ENCODE measurements around the gene SUGT1. TPM values are rescaled to one million over a fixed set of nuclear protein-coding genes. Genes with fewer than 3 reads are reported as not detected.
"Not testable (repeated sequence)": the region's sequence is repeated elsewhere in the genome, so short reads cannot be mapped to it uniquely, and the experiment has no call there.

The SUGT1 gene
- total RNA-seq, 4 donors from 2014 or later = 31.9 to 53.7 (median 48.9) TPM

GRCh38 chr13:52711286-52711685, 58.6 kb downstream of the SUGT1 start:
- Histone ChIP-seq H3K36me3 (no peaks in the 10 kb centered on the region), H3K9me3 (peaks cover 0 to under 1% (median 0%) of the 10 kb centered on the region in 3 donors), H3K27ac (no peak overlapping the region), H3K4me1 (no peaks in the 10 kb centered on the region), H3K27me3 (no peaks in the 10 kb centered on the region), H3K4me3 (no peak overlapping the region)
- ATAC-seq = no peak
- no peak for TF ChIP-seq CTCF (IDR thresholded peaks at IDR 0.05)
- no peak for TF ChIP-seq EP300 (IDR thresholded peaks at IDR 0.05)
- TF ChIP-seq POLR2AphosphoS5 (IDR thresholded peaks at IDR 0.05) = no peak
- TF ChIP-seq POLR2A (IDR thresholded peaks at IDR 0.05) = no peak
- 77% methylated on average over 2 of the region's 3 CpGs; no CpG with 5 or more reads in 1 of the 2 donors for WGBS, 2 donors (ENCODE audit: low coverage in 1 of 2)

- 74 to 75% methylated on average over 3 of the region's 3 CpGs for WGBS, 2 donors (ENCODE audit: low coverage in 1 of 2)
- ATAC-seq = no peak
Observed at GRCh38 chr13:52712385-52712784, 59.7 kb downstream of the SUGT1 start.

GRCh38 chr13:52713894-52714293, 61.3 kb downstream of the SUGT1 start:
- H3K36me3 ChIP-seq = no peaks in the 10 kb centered on the region
- H3K27me3 ChIP-seq = no peaks in the 10 kb centered on the region
- H3K9me3 ChIP-seq = peaks cover 0 to 9% (median 0%) of the 10 kb centered on the region in 3 donors
- H3K4me3 ChIP-seq = no peak overlapping the region
- H3K27ac ChIP-seq = no peak overlapping the region
- WGBS, 2 donors (ENCODE audit: low coverage in 1 of 2) = 53 to 67% methylated on average over 3 of the region's 3 CpGs
- no peaks in the 10 kb centered on the region for H3K4me1 ChIP-seq
- ATAC-seq = peak; percentile 55
- TF ChIP-seq EP300 (IDR thresholded peaks at IDR 0.05) (no peak), CTCF (IDR thresholded peaks at IDR 0.05) (no peak), POLR2AphosphoS5 (IDR thresholded peaks at IDR 0.05) (no peak), POLR2A (IDR thresholded peaks at IDR 0.05) (no peak)

More at GRCh38 chr13:52712385-52712784, 59.7 kb downstream of the SUGT1 start:
- Histone ChIP-seq H3K36me3 (no peaks in the 10 kb centered on the region), H3K27ac (no peak overlapping the region), H3K4me1 (no peaks in the 10 kb centered on the region), H3K27me3 (no peaks in the 10 kb centered on the region), H3K9me3 (peaks cover 0 to 4% (median 0%) of the 10 kb centered on the region in 3 donors), H3K4me3 (no peak overlapping the region)
- no peak for TF ChIP-seq EP300 (IDR thresholded peaks at IDR 0.05)

GRCh38 chr13:52720904-52721303, 68.3 kb downstream of the SUGT1 start:
- not testable (repeated sequence) for H3K4me1 ChIP-seq, H3K27ac ChIP-seq, ATAC-seq, H3K27me3 ChIP-seq, H3K9me3 ChIP-seq, H3K4me3 ChIP-seq
- WGBS, 2 donors (ENCODE audit: low coverage in 1 of 2) = 50% methylated on average over 5 of the region's 7 CpGs; no CpG with 5 or more reads in 1 of the 2 donors
- H3K36me3 ChIP-seq = peaks cover 0 to 11% of the 10 kb centered on the region in 2 donors

- 50 to 83% methylated on average over 1 of the region's 2 CpGs for WGBS, 2 donors (ENCODE audit: low coverage in 1 of 2)
- H3K4me3 ChIP-seq, H3K4me1 ChIP-seq, H3K27ac ChIP-seq, H3K27me3 ChIP-seq, ATAC-seq, H3K9me3 ChIP-seq: not testable (repeated sequence)
- peaks cover 0 to 11% of the 10 kb centered on the region in 2 donors for H3K36me3 ChIP-seq
Observed at GRCh38 chr13:52721356-52721755, 68.7 kb downstream of the SUGT1 start.

GRCh38 chr13:52723181-52723580, 70.5 kb downstream of the SUGT1 start:
- H3K27me3 ChIP-seq = no peaks in the 10 kb centered on the region
- WGBS, 2 donors (ENCODE audit: low coverage in 1 of 2) = 75 to 88% methylated on average over 3 to 4 of the region's 4 CpGs
- TF ChIP-seq POLR2AphosphoS5 (IDR thresholded peaks at IDR 0.05) = no peak
- no peak for TF ChIP-seq CTCF (IDR thresholded peaks at IDR 0.05)
- no peak for TF ChIP-seq POLR2A (IDR thresholded peaks at IDR 0.05)
- no peak for TF ChIP-seq EP300 (IDR thresholded peaks at IDR 0.05)
- no peak overlapping the region for H3K27ac ChIP-seq
- no peak for ATAC-seq
- H3K4me3 ChIP-seq = no peak overlapping the region
- no peaks in the 10 kb centered on the region for H3K4me1 ChIP-seq
- peaks cover 0 to 11% of the 10 kb centered on the region in 2 donors for H3K36me3 ChIP-seq
- no peaks in the 10 kb centered on the region for H3K9me3 ChIP-seq

All from gastroesophageal sphincter (tissue), 4 donors.